HG03521 (cell line): ENCODE measurements around the gene FERMT2.
"Not testable (repeated sequence)": the region's sequence is repeated elsewhere in the genome, so short reads cannot be mapped to it uniquely, and the experiment has no call there.

Source experiments
- ATAC-seq: cut with Tn5 transposase; IDR thresholded peaks from one replicate; pipeline ENCODE4 v1.9.1; 2021; ENCODE audit warnings: mild to moderate bottlenecking, moderate library complexity; ENCODE audit not compliant: unreplicated experiment

FERMT2 gene

DNA sequence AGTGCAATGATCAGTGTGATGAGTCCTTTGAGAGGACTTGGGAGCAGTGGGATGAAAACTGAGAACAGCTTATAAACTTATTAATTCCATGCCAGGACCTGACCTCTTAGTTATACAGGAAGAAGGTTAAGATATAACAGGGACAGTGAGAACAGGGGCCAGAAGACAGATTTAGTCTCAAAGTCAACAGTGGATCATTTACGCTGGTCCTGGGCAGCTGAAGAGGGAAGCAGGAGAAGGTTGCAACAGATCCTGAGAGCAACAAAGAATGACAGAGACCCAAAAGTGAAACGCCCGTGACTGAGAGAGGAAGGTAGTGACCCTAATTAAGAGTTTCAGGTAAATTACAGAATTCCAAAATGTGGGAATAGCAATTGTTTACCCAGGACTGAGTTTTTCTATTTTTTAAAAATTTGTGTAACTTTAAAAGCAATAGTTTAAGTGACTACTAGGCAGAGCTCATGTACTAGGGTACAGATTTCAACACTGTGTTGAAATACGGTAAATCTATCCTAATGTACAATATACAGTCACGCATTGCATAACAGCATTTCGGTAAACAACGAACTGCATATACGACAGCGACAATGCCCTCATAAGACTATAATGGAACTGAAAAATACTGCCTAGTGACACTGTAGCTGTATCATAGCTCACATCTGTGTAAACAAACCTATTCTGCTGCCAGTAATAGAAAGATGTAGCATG is 81.8 kb downstream of the FERMT2 start:
- ATAC-seq = no peak

DNA sequence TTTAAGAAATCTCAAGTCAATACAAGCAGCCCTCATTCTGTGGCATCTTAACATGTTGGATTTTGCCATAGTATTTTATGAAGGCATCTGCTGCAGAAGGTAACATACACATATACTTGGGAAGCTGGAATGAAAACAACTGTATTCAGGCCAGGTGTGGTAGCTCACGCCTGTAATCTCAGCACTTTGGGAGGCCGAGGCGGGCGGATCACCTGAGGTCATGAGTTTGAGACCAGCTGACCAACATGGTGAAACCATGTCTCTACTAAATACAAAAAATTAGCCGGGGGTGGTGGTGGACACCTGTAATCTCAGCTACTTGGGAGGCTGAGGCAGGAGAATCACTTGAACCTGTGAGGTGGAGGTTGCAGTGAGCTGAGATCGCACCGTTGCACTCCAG is 86.0 kb downstream of the FERMT2 start:
- ATAC-seq = not testable (repeated sequence)

DNA sequence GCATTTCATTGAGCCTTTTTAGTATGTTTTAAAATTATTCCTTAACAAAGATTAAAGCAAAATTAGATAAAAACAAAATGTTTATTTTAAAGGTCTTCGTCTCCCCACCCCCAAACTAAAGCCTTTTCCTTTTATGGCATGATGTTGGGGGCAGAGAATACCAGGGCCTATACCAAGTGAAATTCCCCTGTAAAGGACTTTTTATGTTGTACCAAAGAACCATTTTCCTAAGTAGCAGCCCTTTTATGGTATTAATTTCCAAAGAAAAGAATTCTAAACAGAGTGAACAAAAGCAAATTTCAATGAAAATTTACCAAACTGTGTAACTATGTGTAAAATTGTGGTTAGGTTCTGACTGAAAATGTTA is 87.5 kb downstream of the FERMT2 start:
- ATAC-seq = no peak

DNA sequence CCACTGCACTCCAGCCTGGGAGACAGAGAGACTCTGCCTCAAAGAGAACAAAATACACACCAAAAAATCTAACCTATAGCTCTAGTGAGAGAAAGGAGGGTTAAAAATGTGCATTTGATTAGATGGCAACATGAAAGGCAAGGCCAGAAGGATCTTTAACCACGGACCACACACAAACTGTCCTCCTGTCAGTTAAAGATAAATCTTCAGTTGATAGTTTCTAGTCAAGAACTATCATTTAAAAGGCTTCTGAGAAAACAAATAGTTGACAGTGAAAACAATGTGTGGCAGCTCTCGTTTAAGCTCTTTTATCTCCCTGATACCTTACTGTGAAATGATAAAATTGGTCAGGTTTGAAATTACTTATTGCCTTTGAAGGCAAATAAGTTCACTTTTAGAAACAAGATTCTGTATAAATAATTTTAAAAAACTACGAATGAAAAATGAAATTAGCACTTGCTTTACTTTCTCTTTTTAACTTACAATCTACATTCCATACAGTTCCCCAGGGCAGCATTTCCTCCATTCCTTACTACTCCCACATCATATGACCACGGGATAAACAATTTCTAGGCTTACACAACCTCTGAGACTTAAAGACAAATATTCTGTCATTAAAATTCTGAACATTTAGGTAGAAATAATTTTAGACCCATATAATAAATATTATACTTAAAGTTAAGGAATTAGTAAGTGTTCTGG is 88.1 kb downstream of the FERMT2 start:
- ATAC-seq = no peak

DNA sequence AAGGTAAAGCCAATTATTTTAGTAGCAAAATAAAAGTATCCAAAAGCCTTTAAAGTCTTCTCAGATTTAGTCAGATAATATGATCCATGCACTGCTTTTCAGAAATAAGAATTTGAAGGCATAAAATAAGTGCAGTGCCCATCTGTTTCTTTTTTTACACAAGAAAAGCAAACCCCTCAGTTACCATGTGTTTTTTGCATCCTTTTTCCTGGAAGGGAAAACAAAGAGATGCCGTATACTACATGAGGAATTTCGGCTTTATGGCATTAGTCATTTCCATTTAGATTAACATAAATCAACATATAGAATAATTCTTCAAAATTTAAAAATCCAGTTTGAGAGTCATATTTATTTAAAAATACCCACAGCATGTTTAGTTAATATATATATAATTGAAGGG is 89.4 kb downstream of the FERMT2 start:
- ATAC-seq = no peak

DNA sequence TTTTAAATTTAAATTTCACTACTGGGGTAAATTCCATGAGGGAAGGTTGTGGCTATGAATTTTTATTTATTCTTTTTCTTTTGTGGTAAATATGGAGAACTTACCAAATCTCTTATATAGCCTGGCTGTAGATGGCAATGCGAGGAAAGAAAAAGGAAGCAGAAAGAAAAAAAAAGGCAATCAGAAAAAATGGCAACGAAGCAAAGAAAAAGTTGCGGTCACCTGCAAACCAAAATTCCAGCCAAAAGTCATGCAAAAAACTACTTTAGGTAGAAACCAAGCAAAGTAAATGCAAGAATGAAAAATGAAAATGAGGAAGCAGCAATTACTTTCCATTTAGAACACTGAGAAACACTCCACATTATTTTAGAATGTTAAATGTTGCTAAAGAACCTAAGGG is 89.9 kb downstream of the FERMT2 start:
- no peak for ATAC-seq

DNA sequence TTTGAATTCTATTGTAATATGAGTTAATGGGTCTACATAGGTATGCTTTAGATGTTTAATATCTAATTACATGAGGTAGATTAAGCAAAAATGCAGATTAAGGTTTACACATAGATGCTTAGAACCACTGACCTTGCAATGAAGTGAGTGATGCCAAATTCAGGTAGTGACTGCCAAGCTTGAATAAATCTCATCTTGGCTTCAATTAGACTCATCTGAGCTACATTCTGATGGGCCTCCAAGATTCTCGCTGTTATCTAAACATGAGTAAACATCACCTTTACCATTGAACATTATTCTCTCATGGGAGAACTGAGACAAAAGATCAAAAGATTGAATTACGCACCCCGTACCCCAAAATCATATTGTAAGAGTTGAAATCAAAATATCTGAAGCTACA is 90.6 kb downstream of the FERMT2 start:
- no peak for ATAC-seq

DNA sequence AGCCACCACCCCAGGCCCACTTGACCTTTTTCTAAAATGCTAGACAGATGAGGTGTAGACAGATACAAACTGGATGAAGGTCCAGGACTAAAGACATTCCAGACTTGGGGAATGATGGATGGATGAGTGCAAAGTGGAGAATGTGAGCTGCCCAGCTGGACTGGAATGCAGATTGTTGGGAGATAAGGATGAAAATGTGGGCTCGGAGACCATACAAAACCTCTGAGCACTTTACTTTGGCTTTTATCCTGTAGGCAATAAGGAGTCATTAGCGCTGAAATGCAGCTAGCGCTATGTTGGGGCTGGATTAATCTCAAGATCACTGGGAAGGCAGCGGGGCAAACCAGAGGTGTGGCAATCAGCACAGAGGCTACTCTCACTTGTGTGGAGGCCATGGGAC is 94.7 kb downstream of the FERMT2 start:
- ATAC-seq = no peak

DNA sequence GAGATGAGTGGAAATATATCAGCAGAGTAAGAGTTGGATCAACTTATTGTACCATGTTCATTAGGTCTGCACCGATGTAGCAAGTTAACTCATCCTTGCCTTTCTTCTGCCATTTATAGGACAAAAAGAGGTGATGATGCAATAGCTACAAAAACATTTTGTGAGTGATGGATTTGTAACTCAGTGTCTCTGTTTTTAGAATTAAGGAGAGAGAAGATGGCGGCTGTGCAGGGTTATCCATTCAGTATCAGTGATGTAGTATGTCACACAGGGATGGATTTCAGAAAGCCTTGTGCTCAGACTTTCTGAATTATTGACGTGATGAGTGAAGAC is 97.4 kb downstream of the FERMT2 start:
- no peak for ATAC-seq

DNA sequence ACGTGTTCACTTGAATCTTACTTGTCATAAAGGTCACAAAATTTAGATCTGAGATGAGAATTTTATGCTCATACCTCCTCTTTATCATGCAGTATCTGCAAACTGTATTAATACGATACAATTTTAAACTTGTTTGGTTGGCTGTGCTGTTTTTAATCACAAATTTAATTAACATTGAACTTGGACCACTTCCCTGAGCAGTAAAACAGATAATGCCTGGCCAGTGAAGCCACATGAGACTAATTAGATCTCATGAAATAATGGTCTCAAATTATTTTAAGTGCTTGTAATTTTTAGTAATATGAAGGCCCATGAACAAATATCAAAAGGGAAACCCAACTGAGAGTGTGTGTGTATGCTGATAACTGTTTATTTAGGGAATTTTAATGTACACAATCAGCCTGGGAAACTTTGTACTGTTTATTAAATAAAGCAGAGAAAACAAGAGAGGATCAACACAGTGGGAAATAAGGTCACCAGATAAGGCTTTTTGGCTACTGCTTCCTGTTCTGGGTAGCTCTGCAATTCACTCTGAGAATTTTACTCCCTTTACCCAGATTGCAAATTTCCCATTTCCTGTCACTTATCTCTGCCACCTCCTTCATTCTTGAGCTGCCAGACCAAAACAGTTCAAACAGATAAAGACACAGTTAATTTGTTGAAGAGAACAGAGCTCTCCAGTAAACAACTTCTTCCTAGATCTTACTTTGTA is 97.9 kb downstream of the FERMT2 start:
- no peak for ATAC-seq

DNA sequence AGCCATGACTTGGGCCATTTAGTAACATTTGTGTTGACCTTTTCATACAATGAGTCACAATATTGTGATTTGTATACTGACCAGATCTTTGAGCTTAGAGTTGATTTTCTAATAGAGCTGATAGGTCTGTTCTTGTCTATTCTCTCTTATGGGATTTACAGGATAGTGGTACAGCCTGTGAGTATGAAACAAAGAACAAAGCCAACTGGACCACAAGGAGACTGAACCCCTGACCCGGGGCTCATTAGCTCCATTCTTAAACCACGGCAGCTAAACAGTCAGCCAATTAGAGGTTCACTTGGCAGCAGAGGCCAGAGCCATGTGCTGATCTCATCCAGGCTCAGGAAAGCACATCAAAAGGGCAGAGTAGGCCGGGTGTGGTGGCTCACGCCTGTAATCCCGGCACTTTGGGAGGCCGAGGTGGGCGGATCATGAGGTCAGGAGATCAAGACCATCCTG is 100.4 kb downstream of the FERMT2 start:
- no peak for ATAC-seq

DNA sequence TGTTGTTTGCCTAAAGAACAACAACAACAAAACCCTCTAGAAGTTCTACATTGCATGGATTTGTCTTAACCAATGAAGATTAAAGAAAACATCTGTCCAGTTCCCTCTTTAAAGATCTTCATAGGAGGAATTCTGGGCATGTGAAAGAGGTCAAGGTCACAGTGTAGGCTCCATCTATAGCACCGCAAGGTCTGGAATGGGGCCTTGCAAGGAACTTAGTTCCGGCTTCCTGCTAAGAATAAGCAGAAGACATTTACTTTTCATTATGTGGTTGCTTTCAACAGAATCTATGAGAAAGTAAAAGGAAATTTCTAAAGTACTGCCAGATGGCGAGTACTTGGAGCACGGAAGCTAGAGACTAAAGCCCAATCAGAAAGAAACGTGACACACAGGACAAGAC is 102.2 kb downstream of the FERMT2 start:
- ATAC-seq = no peak

DNA sequence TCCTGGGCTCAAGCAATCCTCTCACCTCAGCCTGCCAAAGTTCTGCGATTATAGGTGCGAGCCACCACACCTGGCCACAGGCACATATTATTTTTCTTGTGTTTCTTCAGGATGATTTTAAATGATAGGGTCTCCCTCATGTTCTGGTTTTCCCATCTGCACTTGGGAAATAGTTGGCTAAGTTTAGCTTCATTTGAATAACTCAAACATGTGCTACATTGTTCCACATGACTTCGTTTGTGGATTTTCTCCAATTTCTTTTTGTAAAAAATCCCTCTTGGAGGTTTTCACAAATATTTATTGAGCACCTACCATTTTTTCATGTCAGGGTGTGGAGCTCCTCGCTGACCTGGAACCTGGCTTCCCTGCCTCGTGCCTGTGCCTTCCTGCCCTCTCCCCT is 104.3 kb downstream of the FERMT2 start:
- no peak for ATAC-seq

DNA sequence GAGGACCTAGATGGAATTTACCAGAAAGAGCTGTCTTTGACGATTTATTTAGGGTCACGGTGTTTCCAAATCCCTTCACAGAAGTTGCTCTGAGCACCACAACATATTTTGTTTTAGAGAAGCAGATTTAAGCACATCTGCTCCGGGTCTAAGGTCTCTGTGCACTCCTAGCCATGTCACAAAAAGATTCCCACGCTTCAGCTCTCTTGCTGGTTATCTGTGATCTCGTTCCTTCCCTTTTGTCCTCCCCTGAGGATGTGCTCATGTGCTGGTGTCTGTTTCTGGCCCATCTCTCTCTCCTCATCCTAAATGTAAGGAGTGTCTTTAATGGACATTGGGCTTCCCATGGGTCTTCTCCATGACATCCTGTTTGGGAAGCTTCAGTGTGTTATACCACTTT is 105.8 kb downstream of the FERMT2 start:
- no peak for ATAC-seq

DNA sequence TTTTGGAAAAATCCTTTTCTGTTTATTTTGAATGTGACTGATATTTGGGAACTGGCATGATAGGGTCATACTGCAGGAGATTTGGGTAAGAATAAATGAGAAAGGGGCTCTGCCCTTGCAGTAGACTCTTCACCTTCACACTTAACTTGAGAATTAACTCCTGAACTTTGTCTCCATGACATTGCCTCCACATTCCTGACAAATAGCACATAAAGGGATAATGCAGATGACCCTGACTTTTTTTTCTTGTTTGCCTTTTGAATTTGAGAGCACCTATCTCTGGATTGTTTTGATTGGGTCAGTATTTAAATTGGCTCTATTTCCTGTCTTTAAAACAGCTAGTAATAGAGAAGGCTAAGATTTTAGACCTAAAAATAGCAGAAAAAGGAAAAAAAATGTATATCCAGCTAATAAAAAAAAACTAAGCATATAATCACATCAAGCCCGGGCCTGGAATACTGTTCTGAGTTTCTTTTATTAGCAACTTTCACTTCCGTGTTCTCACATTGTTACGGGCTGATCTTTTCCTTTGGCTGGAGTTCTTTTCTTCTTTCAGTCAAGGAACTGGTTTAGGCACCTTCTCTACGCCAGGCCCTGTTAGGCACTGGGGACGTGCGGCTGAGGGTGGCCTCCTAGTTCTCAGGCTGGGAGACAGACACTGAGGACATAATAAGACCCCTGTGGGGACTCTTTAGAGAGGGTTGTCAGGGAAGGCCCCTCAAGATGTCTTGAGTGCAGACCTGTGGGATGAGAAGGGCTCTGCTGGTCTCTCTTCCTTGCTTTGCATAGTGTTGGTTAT is 106.4 kb downstream of the FERMT2 start:
- ATAC-seq = no peak

DNA sequence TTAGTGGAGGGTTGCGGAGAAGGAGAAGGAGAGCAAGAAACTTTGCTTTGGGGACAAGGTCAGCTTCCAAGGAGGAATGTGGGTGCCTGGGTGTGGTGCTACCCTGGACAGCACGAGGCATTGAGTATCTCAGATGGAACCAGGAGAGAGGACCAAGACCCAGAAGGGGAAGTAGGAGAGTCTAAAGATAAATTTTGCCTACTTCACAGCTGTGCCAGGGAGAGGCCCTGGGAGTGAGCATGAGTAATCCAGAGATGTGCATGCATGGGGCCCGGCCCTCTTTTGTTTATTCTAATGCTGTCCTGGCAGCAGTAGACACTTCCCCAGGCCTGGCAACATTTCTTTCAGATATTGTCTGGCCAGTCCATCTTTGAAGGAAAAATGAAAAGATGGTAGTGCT is 110.0 kb downstream of the FERMT2 start:
- no peak for ATAC-seq

DNA sequence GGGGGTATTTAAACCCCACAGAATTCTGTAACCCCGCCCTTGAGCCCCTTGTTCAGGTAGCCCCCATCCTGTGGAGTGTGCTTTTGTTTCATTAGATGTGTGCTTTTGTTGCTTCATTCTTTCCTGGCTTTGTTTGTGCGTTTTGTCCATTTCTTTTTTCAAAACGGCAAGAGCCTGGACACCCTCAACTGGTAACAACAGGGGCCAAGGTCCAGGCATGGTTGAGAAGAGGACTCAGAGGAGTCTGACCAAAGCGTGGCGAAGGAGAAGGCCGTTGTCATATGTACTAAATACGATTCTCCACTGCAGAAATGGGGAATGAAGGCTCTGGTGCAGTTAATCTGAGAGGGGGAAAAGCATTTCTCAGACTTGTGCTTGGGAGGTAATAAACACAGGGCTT is 113.4 kb downstream of the FERMT2 start:
- no peak for ATAC-seq

DNA sequence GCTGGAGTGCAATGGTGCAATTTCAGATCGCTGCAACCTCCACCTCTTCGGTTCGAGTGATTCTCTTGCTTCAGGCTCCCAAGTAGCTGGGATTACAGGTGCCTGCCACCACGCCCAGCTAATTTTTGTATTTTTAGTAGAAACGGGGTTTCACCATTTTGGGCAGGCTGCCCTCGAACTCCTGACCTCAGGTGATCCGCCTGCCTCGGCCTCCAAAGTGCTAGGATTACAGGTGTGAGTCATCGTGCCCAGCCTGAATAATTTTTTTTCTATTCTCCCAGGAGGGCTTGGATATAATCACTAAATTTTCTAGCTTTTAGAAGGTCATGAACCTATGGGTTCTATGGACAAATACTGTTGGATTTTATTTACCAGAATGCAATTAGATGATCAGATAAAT is 114.8 kb downstream of the FERMT2 start:
- no peak for ATAC-seq

DNA sequence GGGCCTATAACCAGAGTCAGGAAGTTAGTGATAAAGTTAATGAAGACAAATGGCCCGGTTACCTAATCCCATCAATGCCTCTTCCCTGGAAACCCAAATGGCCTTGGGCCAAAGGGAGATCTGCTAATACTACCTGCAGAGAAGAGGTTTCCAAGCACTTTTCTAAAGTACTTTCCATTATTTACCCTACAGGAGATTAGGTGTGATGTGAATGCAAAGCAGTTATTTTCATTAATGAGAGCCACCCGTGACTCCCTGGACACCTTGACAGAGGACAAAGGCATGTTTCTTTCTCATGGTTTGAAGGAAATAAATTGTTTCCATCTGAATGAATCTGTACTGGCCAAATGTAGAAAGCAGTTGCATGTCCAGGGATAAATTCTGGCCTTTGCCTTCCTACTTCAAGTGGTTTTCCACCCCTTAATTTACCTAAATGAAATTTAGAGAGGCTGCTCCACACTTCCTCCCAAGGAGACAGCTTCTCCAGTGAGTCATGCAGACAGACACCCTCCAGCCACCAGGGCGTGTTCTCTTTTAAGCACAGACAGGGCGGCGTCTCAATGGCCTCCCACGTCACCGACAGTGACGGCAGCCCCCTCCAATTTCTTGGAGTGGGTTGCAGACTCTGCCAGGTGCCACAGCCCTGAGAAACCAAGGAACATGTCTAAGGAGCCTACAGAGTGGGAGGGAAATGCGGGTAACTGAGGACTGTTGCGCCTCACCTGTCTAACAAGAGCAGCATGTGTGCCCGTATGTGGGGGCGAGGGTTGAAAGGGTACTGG is 115.5 kb downstream of the FERMT2 start:
- no peak for ATAC-seq

DNA sequence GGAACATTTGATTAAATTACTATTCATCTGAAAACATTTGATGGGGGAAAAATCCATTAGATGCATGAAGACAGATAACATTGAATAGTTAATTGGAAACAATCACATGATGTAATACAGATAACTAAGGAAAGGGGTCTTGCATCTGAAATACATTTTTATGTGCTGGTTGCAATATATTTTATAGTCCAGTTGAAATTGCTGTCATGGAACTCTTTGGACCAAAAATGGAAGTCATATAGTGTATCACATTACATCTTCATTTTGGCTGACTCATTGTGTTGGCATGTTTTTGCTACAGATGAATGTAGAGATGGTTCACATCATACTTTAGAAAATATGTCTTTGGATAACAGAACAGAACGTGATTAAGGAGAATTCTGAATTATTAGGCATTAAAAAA is 116.4 kb downstream of the FERMT2 start:
- no peak for ATAC-seq

DNA sequence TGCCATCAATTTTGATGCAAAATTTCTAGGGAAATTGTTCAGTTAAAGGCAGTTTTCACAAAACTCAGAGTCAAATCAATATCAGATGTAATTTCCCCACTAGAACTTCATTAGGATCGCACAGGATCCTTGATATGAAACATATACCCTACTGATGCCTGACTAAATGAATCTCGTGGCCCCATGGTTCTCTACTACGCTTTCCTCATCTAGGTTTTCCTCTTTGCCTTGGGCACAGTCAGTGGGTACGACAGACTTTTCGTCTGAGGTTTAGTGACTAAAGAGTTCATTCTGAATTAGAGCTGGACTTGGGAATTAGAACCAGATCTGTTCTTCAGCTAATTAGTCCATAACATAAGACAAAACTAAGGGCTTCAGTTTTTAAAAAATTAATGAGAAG is 117.0 kb downstream of the FERMT2 start:
- ATAC-seq = no peak
